Measurements from ENCODE around the gene AATK. TPM values are rescaled to one million over a fixed set of nuclear protein-coding genes. Genes with fewer than 3 reads are reported as not detected.

AATK gene
- total and polyA plus RNA-seq, 9 of the 15 experiments (the other 6 are each of a cell fraction or from before 2014, with no cell fraction given) = 0.11 to 0.55 (median 0.38) TPM; not detected in 5

GRCh38 chr17:81097134-81097942, 68.7 kb downstream of the AATK start (continued):
- TF ChIP-seq, protein P1, sequence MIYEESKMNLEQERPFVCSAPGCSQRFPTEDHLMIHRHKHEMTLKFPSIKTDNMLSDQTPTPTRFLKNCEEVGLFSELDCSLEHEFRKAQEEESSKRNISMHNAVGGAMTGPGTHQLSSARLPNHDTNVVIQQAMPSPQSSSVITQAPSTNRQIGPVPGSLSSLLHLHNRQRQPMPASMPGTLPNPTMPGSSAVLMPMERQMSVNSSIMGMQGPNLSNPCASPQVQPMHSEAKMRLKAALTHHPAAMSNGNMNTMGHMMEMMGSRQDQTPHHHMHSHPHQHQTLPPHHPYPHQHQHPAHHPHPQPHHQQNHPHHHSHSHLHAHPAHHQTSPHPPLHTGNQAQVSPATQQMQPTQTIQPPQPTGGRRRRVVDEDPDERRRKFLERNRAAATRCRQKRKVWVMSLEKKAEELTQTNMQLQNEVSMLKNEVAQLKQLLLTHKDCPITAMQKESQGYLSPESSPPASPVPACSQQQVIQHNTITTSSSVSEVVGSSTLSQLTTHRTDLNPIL (CRISPR knock-in tag; IDR thresholded peaks at IDR 0.05) = no peak
- no peak for TF ChIP-seq ZNF695 (CRISPR knock-in tag; IDR thresholded peaks at IDR 0.05)
- no peak for TF ChIP-seq FOXO4 (CRISPR knock-in tag; IDR thresholded peaks at IDR 0.05)
- TF ChIP-seq, protein P2, sequence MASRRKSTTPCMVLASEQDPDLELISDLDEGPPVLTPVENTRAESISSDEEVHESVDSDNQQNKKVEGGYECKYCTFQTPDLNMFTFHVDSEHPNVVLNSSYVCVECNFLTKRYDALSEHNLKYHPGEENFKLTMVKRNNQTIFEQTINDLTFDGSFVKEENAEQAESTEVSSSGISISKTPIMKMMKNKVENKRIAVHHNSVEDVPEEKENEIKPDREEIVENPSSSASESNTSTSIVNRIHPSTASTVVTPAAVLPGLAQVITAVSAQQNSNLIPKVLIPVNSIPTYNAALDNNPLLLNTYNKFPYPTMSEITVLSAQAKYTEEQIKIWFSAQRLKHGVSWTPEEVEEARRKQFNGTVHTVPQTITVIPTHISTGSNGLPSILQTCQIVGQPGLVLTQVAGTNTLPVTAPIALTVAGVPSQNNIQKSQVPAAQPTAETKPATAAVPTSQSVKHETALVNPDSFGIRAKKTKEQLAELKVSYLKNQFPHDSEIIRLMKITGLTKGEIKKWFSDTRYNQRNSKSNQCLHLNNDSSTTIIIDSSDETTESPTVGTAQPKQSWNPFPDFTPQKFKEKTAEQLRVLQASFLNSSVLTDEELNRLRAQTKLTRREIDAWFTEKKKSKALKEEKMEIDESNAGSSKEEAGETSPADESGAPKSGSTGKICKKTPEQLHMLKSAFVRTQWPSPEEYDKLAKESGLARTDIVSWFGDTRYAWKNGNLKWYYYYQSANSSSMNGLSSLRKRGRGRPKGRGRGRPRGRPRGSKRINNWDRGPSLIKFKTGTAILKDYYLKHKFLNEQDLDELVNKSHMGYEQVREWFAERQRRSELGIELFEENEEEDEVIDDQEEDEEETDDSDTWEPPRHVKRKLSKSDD (conservative IDR thresholded peaks at IDR 0.05; ENCODE audit: low read length) = no peak
- TF ChIP-seq, protein P3, sequence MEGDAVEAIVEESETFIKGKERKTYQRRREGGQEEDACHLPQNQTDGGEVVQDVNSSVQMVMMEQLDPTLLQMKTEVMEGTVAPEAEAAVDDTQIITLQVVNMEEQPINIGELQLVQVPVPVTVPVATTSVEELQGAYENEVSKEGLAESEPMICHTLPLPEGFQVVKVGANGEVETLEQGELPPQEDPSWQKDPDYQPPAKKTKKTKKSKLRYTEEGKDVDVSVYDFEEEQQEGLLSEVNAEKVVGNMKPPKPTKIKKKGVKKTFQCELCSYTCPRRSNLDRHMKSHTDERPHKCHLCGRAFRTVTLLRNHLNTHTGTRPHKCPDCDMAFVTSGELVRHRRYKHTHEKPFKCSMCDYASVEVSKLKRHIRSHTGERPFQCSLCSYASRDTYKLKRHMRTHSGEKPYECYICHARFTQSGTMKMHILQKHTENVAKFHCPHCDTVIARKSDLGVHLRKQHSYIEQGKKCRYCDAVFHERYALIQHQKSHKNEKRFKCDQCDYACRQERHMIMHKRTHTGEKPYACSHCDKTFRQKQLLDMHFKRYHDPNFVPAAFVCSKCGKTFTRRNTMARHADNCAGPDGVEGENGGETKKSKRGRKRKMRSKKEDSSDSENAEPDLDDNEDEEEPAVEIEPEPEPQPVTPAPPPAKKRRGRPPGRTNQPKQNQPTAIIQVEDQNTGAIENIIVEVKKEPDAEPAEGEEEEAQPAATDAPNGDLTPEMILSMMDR (IDR thresholded peaks at IDR 0.05 in 2 of 3, conservative IDR thresholded peaks at IDR 0.05 in 1 of 3; ENCODE audit: insufficient read depth in 2 of 3, low read depth in 1 of 3, low read length in 3 of 3) = peak; percentile 74 to 85 (median 76)
- no peak for TF ChIP-seq SIRT6 (IDR thresholded peaks at IDR 0.05; ENCODE audit: low read depth, low read length)
- peak in 1 of 2 experiments; percentile 54; a peak in 1 of 4 replicates for TF ChIP-seq HDAC1 (IDR thresholded peaks at IDR 0.05)
- no peak; the same call in 1 of the 2 replicates for TF ChIP-seq ZNF175 (CRISPR knock-in tag; IDR thresholded peaks at IDR 0.05; ENCODE audit: low read depth)
- TF ChIP-seq PCBP1 (IDR thresholded peaks at IDR 0.05; ENCODE audit: low read depth, low read length, poor library complexity, severe bottlenecking) = no peak
- no peak for TF ChIP-seq CREB1 (IDR thresholded peaks at IDR 0.05)
- 0 out of 2 replicates have a peak, but pooled peaks have one; percentile 45 for TF ChIP-seq CREB1 (CRISPR knock-in tag; IDR thresholded peaks at IDR 0.05)
- TF ChIP-seq ZNF146 (CRISPR knock-in tag; IDR thresholded peaks at IDR 0.05; ENCODE audit: unreplicated experiment) = no peak
- no peak for TF ChIP-seq NR3C1 (CRISPR knock-in tag; IDR thresholded peaks at IDR 0.05)
- no peak for TF ChIP-seq MTF1 (CRISPR knock-in tag; IDR thresholded peaks at IDR 0.05; ENCODE audit: borderline replicate concordance)
- no peak for TF ChIP-seq NR0B1 (IDR thresholded peaks at IDR 0.05; ENCODE audit: partially characterized antibody)
- no peak for TF ChIP-seq ZNF436 (CRISPR knock-in tag; IDR thresholded peaks at IDR 0.05)
- TF ChIP-seq FIP1L1 (IDR thresholded peaks at IDR 0.05; ENCODE audit: low read depth, low read length, poor library complexity, severe bottlenecking) = no peak
- no peak for TF ChIP-seq TAF15 (IDR thresholded peaks at IDR 0.05; ENCODE audit: low read depth, low read length)
